GM20431 (cell line): ENCODE results near the gene ERMN.
"Not testable (repeated sequence)": the region's sequence is repeated elsewhere in the genome, so short reads cannot be mapped to it uniquely, and the experiment has no call there.

Experiments used
- in situ Hi-C: fragments of 300-500 bp; cut with MseI, MboI; formaldehyde crosslinking; loops from one replicate; pipeline ENCODE4 v1.15.0; 2020; ENCODE audit warnings: low sequenced_read_pairs; ENCODE audit not compliant: unreplicated experiment

ERMN gene, protein sequence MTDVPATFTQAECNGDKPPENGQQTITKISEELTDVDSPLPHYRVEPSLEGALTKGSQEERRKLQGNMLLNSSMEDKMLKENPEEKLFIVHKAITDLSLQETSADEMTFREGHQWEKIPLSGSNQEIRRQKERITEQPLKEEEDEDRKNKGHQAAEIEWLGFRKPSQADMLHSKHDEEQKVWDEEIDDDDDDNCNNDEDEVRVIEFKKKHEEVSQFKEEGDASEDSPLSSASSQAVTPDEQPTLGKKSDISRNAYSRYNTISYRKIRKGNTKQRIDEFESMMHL

DNA sequence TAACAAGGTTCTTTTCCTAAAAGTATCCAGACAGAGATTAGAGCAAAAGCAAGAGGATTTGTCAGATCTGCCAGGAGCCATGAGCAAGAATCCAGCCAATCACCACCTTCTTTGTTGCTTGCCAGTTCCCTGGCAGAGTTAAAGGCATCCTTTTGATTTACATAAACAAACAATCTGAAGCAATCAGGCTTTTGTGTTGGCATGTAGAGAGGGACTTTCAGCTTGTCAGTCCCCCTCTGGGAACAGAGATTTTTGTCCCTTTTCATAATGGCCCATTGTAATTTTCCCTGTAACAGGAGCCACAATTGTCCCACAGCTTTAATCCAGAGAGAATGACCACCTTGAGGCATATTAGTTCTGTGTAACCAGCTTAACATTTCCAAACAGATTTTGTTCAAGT lies at the start of gene ERMN:
Gene ERMN (minus strand): TSS at position 39 of the 400 bp plus-strand sequence. CDS start 182 bp downstream, outside the sequence.
- in situ Hi-C loops: no loop called here

DNA sequence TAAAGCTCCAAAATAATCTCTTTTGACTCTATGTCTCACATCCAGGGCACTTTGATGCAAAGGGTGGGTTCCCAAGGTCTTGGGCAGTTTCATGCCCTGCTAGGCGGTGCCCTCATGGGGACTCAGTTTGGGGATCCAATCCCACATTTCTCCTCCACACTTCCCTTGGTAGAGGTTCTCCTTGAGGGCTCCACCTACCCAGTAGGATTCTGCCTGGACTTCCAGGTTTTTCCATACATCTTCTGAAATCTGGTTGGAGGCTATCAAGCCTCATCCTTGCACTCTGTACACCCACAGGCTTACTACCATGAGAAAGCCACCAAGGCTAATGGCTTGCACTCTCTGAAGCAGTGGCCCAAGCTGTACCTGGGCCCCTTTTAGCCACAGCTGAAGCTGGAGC lies 49.8 kb upstream of the ERMN start:
- in situ Hi-C loops: no loop called here

DNA sequence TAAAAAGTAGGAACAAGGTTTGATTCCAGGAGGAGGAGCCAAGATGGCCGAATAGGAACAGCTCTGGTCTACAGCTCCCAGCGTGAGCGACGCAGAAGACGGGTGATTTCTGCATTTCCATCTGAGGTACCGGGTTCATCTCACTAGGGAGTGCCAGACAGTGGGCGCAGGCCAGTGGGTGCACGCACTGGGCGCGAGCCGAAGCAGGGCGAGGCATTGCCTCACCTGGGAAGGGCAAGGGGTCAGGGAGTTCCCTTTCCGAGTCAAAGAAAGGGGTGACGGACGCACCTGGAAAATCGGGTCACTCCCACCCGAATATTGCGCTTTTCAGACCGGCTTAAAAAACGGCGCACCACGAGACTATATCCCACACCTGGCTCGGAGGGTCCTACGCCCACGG lies 42.9 kb upstream of the ERMN start:
- in situ Hi-C loops: not testable (repeated sequence)

DNA sequence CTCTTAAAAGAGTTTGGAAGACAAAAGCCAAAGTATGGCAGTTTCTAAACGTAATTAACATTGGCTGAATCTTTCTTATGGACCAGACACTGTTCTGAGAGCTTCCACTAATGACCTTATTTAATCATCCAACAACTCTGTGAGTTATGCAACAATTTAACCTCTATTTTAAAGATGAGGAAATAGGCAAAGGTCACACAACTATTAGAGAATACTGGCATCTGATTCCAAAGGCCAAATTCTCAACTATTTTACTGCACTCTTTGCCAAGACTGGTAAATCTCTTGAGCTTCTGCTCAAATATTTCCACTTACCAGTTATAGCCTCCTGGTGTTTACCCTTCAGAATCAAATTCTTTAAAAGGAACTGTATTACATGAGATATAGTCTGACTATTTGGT lies 42.1 kb upstream of the ERMN start:
- in situ Hi-C loops: no loop called here

DNA sequence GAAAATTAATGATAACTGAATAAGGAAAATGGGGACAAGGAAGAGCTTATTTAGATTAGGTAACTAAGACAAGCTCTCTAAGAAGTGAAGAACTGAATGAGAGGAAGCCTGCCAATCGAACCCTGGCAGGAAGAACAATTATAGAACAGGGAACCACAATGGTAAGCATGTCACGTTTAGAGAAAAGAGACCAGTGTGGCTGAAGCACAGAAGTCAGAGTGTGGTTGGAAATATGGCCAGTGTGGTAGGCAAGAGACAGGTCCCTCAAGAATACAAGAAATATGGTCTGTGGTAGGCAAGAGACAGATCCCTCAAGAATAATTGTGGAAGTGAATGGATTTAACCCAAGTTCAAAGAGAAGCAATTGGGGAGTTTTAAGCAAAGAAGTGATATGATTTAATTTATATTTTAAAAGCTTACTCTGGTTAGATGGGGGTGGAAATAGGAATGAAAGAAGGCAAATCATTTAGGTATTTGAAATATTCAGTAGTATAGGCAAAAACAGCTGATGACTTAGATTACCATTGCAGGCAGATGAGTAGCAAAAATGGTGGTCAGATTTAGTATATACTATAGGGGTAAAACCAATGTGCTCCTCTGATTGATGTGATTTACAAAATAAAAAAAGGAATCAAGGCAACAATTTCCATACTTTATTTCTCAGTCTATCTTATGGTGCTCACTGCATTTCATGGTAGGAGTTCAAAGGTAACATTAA lies 38.8 kb upstream of the ERMN start:
- in situ Hi-C loops: no loop called here

DNA sequence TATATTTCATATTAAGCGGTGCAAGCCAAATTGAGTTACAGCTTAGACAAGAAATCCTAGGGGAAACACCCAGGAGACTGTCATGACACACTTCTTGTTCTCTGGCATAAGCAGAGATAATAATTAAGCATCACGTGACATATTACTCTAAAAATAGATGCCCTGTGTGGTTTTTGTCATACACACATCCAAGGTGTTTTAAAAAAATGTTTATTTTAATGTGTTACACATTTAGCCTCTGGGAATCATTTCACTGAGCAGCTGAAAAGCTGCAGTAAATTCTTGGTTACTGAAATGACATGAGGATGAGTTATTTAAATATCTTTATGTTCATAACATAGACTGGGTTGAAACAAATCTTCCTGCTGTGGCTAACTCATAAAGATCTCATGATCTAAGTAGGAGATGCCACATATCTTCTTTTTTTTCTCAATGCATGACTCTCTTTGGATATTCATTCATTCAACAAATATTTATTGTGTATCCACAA lies 38.0 kb upstream of the ERMN start:
- in situ Hi-C loops: no loop called here

DNA sequence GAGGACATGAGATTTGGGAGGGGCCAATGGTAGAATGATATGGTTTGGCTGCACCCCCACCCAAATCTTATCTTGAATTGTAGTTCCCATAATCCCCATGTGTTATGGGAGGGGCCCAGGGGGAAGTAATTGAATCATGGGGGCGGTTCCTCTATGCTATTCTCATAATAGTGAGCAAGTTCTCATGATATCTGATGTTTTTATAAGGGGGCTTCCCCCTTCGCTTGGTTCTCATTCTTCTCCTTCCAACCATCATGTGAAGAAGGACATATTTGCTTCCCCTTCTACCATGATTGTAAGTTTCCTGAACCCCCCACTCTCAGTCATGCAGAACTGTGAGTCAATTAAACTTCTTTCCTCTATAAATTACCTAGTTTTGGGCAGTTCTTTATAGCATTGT lies 37.0 kb upstream of the ERMN start:
- in situ Hi-C loops: no loop called here

DNA sequence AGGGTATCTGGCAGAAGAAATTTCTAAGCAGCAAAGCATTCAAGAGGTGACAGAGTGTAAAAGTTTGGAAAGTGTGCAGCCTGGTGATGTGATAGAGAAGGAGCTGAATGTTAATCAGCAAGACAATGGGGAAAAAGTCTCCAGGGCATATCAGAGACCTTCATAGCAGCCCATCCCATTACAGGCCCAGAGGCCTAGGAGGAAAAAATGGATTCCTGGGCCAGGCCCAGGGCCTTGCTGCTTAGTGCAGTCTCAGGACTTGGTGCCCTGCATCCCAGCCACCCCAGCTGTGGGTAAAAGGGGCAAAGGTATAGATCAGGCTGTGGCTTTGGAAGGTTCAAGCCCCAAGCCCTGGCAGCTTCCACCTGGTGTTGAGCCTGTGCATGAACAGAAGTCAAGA lies 35.9 kb upstream of the ERMN start:
- in situ Hi-C loops: no loop called here

DNA sequence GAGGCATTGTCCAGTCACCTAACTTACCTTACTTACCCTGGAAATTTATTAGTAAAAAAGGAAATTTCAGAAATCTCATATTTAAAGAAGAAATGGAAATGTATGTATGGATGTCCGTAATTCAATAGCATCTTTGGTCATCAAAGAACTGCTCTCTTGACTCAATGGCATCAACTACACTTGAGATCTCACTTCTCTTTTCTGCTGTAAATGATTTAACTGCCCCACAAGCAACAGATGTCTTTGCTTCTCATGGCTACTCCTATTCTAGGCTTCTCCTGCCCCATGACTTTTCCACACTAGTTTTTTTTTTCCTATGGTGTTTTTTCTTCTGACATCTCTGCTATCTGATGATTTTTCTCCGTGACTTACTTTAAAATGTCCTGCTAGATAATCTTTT lies 34.0 kb upstream of the ERMN start:
- in situ Hi-C loops: no loop called here

DNA sequence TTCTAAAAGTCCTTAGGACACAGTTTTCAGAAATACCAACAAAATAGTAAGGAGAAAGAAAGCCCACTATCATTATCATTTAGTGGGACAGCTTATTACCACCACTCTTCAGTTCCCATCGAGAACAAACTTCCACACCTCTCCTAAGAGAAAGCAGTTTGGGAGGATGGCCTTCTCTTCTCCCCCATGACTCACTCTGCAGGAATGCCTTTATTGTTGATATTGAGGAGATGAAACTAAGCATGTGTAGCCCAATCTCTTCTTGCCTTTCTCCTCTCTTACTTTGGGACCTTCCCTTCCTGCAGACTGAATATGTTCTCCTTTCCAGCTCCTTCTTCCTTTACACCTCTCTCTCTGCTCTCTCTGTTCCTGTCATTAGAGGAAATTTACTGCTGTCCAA lies 30.0 kb upstream of the ERMN start:
- in situ Hi-C loops: no loop called here

DNA sequence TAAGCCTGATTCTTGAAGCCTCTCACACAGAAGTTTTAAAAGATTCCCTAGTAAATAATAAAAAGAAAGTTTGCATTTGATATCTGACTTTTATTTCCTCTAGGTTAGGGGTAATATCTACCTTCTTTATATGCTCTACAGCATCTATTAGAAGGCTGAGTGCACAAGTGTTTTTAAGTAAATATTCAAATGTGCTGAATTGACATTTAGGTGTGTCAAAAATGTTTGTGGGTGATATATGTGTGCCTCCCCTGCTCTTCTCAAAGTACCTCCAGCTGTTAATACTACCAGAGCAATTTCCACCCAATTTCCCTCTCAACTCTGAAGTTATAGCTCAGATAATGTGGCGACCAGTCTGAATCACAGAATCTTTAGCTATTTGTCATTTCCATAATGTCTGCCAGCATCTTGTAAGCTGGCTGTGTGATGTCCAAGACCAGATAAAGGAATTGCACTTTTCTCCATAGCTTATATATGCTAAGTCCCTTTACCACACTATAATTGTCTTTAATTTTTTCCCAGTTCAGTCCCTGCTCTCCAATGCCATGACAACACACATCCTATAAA lies 24.4 kb upstream of the ERMN start:
- in situ Hi-C loops: no loop called here

DNA sequence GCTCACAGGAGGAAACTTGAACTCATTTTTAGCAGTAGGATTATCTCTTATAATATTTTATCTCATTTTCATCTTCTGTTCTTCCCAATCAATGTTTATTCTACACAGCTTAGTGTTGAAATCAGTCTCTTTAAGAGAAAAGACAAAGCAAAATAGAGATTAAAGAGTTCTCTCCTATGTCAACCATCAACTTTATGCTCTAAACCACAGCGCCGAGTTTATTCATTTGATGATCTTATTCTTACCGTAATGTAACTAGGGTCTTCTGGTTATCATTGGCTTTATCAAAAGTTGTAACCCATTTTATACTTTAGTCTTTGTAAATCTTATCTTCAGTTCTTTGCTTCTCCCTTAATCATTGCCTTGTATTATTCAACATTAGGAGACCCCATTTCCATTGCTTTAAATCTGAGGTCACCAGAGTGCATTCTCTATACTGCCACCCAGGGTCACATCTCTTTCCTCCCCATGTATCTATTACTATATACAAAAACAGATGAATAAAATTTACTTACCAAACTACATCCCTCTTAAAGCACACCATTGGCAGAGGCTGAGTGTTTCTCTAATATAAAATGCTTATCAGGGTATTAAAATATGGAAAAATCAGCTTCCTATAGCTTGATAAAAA lies 22.8 kb upstream of the ERMN start:
- in situ Hi-C loops: no loop called here

DNA sequence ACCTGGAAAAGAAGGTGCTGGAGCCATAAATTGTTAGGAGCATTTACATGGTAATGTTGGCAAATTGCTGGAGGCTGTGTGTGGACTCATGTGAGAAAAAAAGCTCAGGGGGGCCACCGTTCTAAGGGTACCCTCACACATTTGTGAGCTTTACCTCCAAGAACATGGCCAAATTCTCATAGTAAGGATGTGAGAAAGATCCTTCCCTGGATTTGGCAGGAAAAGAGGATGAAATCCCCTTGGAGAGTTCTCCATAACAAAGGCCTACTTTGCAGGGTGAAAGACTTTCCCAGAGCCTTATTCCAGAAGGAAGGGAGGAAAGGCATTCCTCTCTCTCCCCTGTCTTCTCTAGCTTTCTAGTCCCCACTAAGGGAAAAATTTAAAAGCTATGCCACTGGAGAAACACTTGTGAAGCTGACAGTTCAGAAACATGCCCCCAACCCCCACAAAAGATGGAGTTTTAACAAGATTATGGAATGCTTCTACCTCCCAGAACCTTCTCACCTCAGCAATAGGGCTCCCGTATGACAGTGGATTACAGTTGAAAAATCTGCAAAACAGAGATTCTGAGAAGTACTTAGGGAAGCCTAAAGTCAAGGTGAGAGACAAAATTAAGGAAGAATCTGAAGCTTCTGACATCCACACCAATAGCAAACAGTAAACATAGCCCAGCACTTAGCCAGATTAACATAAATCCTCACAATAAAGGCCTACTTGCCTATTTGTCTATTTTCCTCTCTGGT lies 20.2 kb upstream of the ERMN start:
- in situ Hi-C loops: no loop called here

DNA sequence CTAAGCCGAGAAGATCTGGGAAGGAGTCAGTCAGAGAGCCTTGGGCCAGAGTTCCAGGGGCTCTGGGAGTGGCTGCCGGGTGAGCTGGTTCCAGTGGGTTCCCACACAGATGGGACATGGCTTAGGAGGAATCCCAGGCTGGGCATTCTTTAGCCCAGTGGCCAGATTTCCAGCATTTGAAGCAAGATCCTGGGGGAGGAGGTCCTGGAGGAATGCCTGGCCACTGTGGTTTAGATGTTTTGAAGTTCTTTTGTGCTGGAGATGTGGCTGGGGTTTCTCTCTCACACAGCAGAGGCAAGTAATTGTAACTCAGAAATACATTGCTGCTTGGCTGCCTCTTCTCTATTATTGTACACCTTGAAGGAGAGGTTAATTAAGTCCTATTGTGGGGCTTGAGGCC lies 15.8 kb upstream of the ERMN start:
- in situ Hi-C loops: not testable (repeated sequence)

DNA sequence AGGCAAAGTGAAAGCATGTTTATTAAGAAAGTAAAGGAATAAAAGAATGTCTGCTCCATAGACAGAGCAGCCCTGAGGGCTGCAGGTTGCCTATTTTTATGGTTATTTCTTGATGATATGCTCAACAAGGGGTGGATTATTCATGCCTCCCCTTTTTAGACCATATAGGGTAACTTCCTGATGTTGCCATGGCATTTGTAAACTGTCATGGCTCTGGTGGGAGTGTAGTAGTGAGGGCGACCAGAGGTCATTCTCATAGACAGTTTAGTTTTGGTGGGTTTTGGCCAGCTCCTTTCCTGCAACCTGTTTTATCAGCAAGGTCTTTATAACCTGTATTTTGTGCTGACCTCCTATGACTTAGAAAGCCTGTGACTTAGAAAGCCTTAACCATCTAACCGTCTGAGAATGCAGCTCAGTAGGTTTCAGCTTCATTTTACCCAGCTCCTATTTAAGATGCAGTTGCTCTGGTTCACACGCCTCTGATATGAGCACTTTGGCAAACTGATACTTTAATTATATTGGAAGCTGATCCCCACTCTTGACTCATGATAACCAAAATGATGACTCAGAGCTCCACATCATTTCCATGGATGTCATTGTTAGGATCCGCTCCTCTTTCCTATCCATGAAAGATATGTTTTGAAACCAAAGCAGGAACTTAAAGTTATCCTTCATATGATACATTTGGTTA lies 14.5 kb upstream of the ERMN start:
- in situ Hi-C loops: no loop called here

DNA sequence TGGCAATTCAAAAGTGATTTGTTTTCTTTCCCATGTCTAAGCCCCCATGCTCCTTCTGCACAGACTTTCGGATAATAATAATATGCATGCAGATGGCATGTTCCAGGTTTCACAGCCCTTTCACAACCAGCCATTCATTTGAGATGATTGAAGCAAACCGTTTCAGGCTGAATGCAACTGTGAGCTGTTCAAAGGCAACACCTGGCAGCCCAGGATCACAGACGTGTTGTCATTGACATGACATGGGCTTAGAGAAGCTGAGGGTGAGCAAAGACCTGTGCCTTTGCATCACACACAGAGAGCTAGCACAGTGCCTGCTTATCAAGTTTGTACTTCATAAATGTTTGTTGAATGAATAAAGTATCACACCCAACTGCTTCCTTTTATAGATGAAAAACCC lies 12.4 kb upstream of the ERMN start:
- in situ Hi-C loops: no loop called here

DNA sequence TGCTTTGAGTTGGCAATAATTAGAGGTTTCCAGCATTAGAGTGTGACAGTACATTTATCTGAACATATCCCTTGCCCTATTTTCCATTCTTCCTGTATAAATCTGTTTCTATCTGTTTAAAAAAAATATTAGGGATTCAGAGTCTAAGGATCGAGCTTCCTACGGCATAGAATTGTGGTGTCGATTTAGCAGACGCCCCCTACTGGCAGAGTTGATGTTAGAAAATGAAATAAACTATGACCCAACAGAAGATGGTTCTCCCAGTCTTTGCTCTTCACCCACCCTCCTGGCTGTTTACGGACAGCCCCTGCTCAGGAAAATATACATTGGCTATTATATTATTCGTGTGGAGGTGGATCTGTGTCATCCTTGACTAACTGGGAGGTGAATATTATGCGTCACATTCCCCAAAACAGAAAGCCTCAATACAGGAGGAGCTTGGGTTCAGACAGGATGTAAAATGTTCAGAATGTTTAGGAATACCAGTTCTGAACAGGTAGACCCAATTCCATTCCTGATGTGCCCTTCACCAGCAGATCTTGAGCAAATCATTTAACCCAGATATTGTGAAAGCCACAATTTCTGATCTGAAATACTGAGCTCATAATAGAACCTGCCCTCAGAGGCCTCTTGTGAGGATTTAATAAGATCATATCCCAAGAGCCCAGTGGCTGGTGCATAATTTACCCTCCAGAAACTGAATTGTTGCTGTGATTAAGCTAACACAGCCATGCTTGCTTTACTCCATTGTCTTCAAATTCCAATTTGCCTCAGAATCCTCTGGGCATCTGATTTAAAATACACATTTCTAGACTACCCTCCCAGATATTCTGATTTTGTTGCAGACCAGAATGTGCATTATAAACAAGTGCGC lies 10.8 kb upstream of the ERMN start:
- in situ Hi-C loops: no loop called here

DNA sequence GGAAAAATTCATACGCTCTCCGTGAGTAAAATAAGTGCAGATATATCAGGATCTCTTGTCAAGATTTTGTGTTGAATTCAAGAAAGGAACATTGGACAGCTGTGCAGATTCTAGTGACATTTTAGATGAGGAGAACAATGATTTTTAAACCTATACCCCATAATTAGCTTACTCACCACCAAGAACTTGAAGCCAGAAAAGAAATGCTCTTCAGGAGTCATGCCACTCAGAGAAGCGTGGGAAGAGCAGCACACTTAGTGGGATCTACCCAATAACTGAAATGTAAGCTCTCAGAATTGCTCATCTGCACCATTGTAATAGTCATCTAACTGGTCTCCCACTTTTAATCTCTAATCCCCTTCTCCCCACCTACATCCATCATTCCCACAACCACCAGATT lies 9.2 kb upstream of the ERMN start:
- in situ Hi-C loops: no loop called here

DNA sequence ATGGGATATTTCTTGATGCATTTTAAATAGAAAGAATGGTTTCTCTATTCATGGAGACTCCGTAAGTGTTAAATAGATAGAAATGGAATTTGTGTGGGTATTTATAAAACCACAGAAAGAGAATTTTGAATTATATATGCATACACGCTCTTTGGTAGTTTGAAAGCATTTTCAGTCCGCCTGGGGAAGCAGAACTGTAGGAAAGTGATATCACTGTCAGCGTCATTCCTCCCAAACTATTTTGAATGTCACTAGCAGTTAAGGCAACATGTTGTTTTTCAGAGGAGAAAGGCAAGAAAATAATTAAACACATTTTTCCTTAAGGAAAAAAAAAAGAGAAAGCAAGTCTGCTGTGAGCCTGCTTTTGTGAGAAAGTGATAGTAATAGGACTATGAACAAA lies 8.7 kb upstream of the ERMN start:
- in situ Hi-C loops: no loop called here
